Panc1 (cell line): ENCODE results near the gene UBE2J2. TPM values are rescaled to one million over a fixed set of nuclear protein-coding genes. Genes with fewer than 3 reads are reported as not detected.

ENCODE experiments used
- ATAC-seq: fragments of 200-7000 bp; cut with Tn5 transposase; 2 replicates; pipeline ENCODE4 v1.9.1; 2020; ENCODE audit warnings: mild to moderate bottlenecking, moderate library complexity
- BruUV-seq: library from RNA; stranded (reverse); fragments of 400-500 nt; replicated peaks from 2 replicates; lab custom pipeline; 2021; lab: Mats Ljungman, UMichigan
- CTCF ChIA-PET: fragments of 300-600 bp; sonication (Branson Sonifier 250); formaldehyde crosslinking; loops from one replicate; lab custom pipeline; 2022; ENCODE audit warnings: antibody characterized with exemption; lab: Charles Lee
- POLR2A ChIA-PET: fragments of 300-600 bp; sonication (Branson Sonifier 250); formaldehyde crosslinking; loops from one replicate; lab custom pipeline; 2022; ENCODE audit warnings: antibody characterized with exemption; lab: Charles Lee
- DNase-seq: peaks from one replicate; pipeline ENCODE4 v3.0.0-alpha.2; 2010; ENCODE audit warnings: low read depth, low spot score
- H3K27ac ChIP-seq: 2 replicates; pipeline ENCODE4 v1.5.1; 2011; ENCODE audit warnings: mild to moderate bottlenecking, low read length, inconsistent platforms
- H3K27me3 ChIP-seq: fragments of 200-500 bp; sonication (Bioruptor generic); 2 replicates; pipeline ENCODE4 v1.6.0; 2014; ENCODE audit warnings: low read length, inconsistent platforms; ENCODE audit not compliant: control insufficient read depth, insufficient read depth
- H3K36me3 ChIP-seq: fragments of 200-500 bp; sonication (Bioruptor generic); 2 replicates; pipeline ENCODE4 v1.5.1; 2014; ENCODE audit warnings: inconsistent platforms, mild to moderate bottlenecking, low read length, moderate library complexity; ENCODE audit not compliant: control insufficient read depth, insufficient read depth
- H3K4me1 ChIP-seq: 2 replicates; pipeline ENCODE4 v1.5.1; 2011; ENCODE audit warnings: inconsistent platforms, mild to moderate bottlenecking, low read length, moderate library complexity; ENCODE audit not compliant: control insufficient read depth, insufficient read depth
- H3K4me3 ChIP-seq, 2 experiments: 2 replicates each; pipeline ENCODE4 v1.5.1; 2011 to 2012; ENCODE audit warnings: low read depth in 2 of 2, low read length in 2 of 2, mild to moderate bottlenecking in 2 of 2, inconsistent platforms in 1 of 2, moderate library complexity in 1 of 2
- H3K9me3 ChIP-seq: fragments of 200-500 bp; sonication (Bioruptor generic); 2 replicates; pipeline ENCODE4 v1.5.1; 2014; ENCODE audit warnings: low read depth, mild to moderate bottlenecking, inconsistent platforms, low read length, moderate library complexity; ENCODE audit not compliant: control insufficient read depth, insufficient read depth
- POLR2AphosphoS5 ChIP-seq: IDR thresholded peaks from 2 replicates; pipeline ENCODE4 v1.6.1; 2012; ENCODE audit warnings: mild to moderate bottlenecking, low read depth, low read length, moderate library complexity
- SIN3A ChIP-seq: IDR thresholded peaks from 2 replicates; pipeline ENCODE4 v1.6.1; 2012; ENCODE audit warnings: low read depth, mild to moderate bottlenecking, low read length, moderate library complexity, borderline replicate concordance; ENCODE audit not compliant: insufficient read depth
- TCF7L2 ChIP-seq: IDR thresholded peaks from 2 replicates; pipeline ENCODE4 v1.6.1; 2011; ENCODE audit warnings: mild to moderate bottlenecking, low read depth, low read length, inconsistent platforms
- in situ Hi-C: cut with HindIII; loops from 2 replicates; pipeline ENCODE4 v1.10.0; 2016; ENCODE audit warnings: low sequenced_read_pairs, low pct_unique_long_range_greater_than_20kb
- intact Hi-C: fragments of 100-400 bp; cut with micrococcal nuclease; formaldehyde crosslinking; loops from one replicate; pipeline ENCODE4 v1.10.0; 2022; ENCODE audit not compliant: unreplicated experiment
- total RNA-seq: library from RNA; stranded (reverse); gene quantifications from one replicate; pipeline ENCODE4 v1.2.1, GENCODE V29; 2021; ENCODE audit not compliant: unreplicated experiment
- TF ChIP-seq, protein P1 (sequence below), 2 experiments: IDR thresholded peaks; 2 replicates each; pipeline ENCODE4 v1.6.1; 2011 to 2012; ENCODE audit warnings: low read depth in 2 of 2, control low read depth in 1 of 2, low read length in 1 of 2, mild to moderate bottlenecking in 1 of 2, moderate library complexity in 1 of 2; ENCODE audit not compliant: insufficient read depth in 1 of 2
- TF ChIP-seq, protein P2 (sequence below): fragments of 450-650 bp; IDR thresholded peaks from 2 replicates; pipeline ENCODE4 v1.5.1; 2017; ENCODE audit warnings: mild to moderate bottlenecking

UBE2J2 gene
- total RNA-seq, 1 experiment from 2014 or later: 101 TPM

DNA sequence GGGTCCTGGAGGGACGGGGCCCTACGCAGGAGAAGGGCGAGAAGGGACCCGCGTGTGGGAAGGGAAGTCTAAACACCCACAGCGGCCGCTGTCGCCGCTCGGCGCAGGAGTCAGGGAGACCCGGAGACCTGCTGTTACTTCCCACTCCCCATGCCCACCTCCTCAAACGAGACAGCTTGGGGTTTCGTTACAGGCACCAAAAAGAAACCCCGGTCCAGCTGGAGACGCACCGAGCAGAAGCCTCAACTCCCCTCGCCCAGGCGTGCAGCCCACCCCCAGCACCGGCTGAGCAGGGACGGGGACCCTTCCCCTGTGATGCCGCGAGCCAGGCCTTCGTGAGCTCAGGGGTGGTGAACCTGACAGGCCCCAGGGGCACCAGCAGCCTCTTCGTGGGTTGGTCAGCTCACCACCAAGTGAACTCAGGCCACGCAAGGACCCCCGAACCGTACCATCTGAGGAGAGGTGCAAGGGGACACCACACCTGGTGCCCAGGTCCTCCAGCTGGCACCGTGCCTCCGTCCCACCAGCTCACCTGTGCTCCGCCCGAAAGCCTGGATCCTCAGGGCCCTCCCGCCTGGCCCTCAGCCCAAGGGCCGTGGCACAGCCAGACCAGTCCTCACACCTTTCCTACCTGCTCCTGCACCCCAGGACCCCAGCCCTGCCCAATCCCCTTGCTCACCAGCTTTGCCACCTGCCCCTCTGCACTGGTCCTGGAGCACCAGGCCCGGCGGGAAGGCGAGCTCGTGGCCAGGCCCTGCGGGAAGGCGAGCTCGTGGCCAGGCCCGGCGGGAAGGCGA, 46.9 kb downstream of the UBE2J2 start:
- BruUV-seq: no TSS peak
- CTCF ChIA-PET: no interaction called here
- in situ Hi-C loops: no loop called here
- TF ChIP-seq, protein P1, sequence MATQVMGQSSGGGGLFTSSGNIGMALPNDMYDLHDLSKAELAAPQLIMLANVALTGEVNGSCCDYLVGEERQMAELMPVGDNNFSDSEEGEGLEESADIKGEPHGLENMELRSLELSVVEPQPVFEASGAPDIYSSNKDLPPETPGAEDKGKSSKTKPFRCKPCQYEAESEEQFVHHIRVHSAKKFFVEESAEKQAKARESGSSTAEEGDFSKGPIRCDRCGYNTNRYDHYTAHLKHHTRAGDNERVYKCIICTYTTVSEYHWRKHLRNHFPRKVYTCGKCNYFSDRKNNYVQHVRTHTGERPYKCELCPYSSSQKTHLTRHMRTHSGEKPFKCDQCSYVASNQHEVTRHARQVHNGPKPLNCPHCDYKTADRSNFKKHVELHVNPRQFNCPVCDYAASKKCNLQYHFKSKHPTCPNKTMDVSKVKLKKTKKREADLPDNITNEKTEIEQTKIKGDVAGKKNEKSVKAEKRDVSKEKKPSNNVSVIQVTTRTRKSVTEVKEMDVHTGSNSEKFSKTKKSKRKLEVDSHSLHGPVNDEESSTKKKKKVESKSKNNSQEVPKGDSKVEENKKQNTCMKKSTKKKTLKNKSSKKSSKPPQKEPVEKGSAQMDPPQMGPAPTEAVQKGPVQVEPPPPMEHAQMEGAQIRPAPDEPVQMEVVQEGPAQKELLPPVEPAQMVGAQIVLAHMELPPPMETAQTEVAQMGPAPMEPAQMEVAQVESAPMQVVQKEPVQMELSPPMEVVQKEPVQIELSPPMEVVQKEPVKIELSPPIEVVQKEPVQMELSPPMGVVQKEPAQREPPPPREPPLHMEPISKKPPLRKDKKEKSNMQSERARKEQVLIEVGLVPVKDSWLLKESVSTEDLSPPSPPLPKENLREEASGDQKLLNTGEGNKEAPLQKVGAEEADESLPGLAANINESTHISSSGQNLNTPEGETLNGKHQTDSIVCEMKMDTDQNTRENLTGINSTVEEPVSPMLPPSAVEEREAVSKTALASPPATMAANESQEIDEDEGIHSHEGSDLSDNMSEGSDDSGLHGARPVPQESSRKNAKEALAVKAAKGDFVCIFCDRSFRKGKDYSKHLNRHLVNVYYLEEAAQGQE (IDR thresholded peaks at IDR 0.05; ENCODE audit: insufficient read depth in 1 of 2, low read depth in 2 of 2, low read length in 1 of 2): no peak
- no peak for TF ChIP-seq POLR2AphosphoS5
- no peak for TF ChIP-seq SIN3A
- TF ChIP-seq TCF7L2: no peak
- intact Hi-C loops: no loop called here
- ATAC-seq: no peak
- peaks cover 8% of the 10 kb centered on the region; the same call in 1 of the 2 replicates for H3K36me3 ChIP-seq
- DNase-seq: no peak
- H3K4me1 ChIP-seq: peaks cover 3% of the 10 kb centered on the region; the same call in 1 of the 2 replicates
- H3K27ac ChIP-seq: no peak overlapping the region
- H3K4me3 ChIP-seq: no peak overlapping the region
- POLR2A ChIA-PET: no interaction called here
- no peaks in the 10 kb centered on the region for H3K9me3 ChIP-seq
- no peaks in the 10 kb centered on the region for H3K27me3 ChIP-seq

DNA sequence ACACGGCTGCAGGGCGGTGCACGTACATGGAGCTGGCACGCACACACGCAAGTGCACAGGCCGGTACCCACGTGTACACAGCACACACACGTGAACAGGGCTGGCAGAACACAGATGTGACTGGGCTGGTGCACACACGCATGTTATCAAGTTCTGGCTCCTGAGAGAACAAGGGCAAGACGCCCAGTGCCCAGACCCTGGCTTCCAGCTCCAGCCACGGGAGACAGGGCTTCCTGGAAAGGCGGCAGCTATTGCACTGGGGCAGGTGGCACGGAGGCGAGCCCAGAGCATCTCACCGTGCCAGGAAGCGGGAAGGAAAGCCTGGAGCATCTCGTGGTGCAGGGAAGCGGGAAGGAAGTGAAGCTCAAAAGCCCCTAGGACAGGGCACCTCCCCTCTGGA, 47.7 kb downstream of the UBE2J2 start:
- ATAC-seq: no peak
- in situ Hi-C loops: no loop called here
- CTCF ChIA-PET: no interaction called here

More for the DNA sequence above, 47.7 kb downstream of the UBE2J2 start:
- Histone ChIP-seq H3K4me1 (peaks cover 3% of the 10 kb centered on the region; the same call in 1 of the 2 replicates), H3K27ac (no peak overlapping the region), H3K9me3 (no peaks in the 10 kb centered on the region), H3K4me3 (no peak overlapping the region), H3K36me3 (peaks cover 3% of the 10 kb centered on the region; the same call in 1 of the 2 replicates), H3K27me3 (no peaks in the 10 kb centered on the region)
- intact Hi-C loops: no loop called here
- no TSS peak for BruUV-seq
- POLR2A ChIA-PET: no interaction called here
- DNase-seq: no peak
- TF ChIP-seq TCF7L2 (no peak), POLR2AphosphoS5 (no peak), SIN3A (no peak)
- TF ChIP-seq, protein P1 (IDR thresholded peaks at IDR 0.05; ENCODE audit: insufficient read depth in 1 of 2, low read depth in 2 of 2, low read length in 1 of 2): no peak
- TF ChIP-seq, protein P2, sequence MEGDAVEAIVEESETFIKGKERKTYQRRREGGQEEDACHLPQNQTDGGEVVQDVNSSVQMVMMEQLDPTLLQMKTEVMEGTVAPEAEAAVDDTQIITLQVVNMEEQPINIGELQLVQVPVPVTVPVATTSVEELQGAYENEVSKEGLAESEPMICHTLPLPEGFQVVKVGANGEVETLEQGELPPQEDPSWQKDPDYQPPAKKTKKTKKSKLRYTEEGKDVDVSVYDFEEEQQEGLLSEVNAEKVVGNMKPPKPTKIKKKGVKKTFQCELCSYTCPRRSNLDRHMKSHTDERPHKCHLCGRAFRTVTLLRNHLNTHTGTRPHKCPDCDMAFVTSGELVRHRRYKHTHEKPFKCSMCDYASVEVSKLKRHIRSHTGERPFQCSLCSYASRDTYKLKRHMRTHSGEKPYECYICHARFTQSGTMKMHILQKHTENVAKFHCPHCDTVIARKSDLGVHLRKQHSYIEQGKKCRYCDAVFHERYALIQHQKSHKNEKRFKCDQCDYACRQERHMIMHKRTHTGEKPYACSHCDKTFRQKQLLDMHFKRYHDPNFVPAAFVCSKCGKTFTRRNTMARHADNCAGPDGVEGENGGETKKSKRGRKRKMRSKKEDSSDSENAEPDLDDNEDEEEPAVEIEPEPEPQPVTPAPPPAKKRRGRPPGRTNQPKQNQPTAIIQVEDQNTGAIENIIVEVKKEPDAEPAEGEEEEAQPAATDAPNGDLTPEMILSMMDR: no peak
